Body of pancreas (tissue), 4 donors: ENCODE results near the gene ROBO1.

ENCODE experiments used
- POLR2A ChIP-seq, 3 donors: fragments of 450-650 bp; IDR thresholded peaks; one replicate each; pipeline ENCODE4 v1.6.1; 2016; ENCODE audit warnings: antibody characterized with exemption in 3 of 3, mild to moderate bottlenecking in 2 of 3
- TF ChIP-seq, protein P1 (sequence below), 7 experiments: fragments of 450-650 bp in 4 of 7; fragments of 200-600 bp in 3 of 7; sonication (generic) in 3 of 7; IDR thresholded peaks; one replicate each; pipeline ENCODE4 v1.5.1; 2016 to 2019; ENCODE audit warnings: antibody characterized with exemption in 7 of 7

DNA sequence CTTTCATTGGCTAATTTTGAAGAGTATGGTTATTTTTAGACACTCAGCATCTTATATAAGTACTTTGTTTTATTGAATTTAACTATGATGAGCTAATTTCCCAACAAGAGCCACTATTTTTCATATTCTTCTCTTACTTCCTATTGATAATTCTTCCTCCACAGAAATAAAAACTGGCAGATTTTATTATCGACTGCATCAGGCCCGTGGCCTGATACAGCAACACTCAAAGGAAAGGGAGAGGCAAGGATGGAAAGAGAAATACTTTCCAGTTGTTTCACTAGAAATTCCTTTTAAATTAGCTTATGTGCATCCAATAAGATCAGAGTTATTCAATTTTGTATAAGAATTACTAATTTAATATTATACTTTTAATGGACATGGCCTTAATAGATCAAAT lies 886.3 kb downstream of the ROBO1 start:
- TF ChIP-seq, protein P1, sequence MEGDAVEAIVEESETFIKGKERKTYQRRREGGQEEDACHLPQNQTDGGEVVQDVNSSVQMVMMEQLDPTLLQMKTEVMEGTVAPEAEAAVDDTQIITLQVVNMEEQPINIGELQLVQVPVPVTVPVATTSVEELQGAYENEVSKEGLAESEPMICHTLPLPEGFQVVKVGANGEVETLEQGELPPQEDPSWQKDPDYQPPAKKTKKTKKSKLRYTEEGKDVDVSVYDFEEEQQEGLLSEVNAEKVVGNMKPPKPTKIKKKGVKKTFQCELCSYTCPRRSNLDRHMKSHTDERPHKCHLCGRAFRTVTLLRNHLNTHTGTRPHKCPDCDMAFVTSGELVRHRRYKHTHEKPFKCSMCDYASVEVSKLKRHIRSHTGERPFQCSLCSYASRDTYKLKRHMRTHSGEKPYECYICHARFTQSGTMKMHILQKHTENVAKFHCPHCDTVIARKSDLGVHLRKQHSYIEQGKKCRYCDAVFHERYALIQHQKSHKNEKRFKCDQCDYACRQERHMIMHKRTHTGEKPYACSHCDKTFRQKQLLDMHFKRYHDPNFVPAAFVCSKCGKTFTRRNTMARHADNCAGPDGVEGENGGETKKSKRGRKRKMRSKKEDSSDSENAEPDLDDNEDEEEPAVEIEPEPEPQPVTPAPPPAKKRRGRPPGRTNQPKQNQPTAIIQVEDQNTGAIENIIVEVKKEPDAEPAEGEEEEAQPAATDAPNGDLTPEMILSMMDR (IDR thresholded peaks at IDR 0.05) = no peak
- no peak for TF ChIP-seq POLR2A (IDR thresholded peaks at IDR 0.05)
